DOHH2 (cell line): ENCODE data around the gene WNT2B.

Source experiments
- EZH2phosphoT487 ChIP-seq: fragments of 200-600 bp; sonication (generic); IDR thresholded peaks from 2 replicates; pipeline ENCODE4 v1.6.1; 2017; ENCODE audit warnings: borderline replicate concordance, mild to moderate bottlenecking, antibody characterized with exemption, low read length, moderate library complexity, mixed read lengths
- TF ChIP-seq, protein P1 (sequence below): fragments of 200-600 bp; sonication (generic); IDR thresholded peaks from one replicate; pipeline ENCODE4 v1.5.1; 2014; ENCODE audit warnings: antibody characterized with exemption, mild to moderate bottlenecking, low read depth, low read length; ENCODE audit not compliant: poor library complexity, severe bottlenecking

DNA sequence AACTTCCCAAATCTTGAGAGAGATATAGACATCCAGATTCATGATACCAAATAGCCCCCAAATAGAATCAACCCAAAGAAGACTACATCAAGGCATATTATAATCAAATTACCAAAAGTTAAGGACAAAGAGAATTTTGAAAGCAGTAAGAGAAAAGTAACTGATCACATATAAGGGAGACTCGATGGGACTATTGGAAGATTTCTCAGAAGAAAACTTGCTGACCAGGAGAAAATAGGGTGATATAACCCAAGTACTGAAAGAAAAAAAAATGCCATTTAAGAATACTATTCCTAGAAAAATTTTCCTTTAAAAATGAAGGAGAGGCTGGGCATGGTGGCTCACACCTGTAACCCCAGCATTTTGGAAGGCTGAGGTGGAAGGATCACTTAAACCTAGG, 30.5 kb upstream of the WNT2B start:
- TF ChIP-seq, protein P1, sequence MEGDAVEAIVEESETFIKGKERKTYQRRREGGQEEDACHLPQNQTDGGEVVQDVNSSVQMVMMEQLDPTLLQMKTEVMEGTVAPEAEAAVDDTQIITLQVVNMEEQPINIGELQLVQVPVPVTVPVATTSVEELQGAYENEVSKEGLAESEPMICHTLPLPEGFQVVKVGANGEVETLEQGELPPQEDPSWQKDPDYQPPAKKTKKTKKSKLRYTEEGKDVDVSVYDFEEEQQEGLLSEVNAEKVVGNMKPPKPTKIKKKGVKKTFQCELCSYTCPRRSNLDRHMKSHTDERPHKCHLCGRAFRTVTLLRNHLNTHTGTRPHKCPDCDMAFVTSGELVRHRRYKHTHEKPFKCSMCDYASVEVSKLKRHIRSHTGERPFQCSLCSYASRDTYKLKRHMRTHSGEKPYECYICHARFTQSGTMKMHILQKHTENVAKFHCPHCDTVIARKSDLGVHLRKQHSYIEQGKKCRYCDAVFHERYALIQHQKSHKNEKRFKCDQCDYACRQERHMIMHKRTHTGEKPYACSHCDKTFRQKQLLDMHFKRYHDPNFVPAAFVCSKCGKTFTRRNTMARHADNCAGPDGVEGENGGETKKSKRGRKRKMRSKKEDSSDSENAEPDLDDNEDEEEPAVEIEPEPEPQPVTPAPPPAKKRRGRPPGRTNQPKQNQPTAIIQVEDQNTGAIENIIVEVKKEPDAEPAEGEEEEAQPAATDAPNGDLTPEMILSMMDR = no peak
- no peak for TF ChIP-seq EZH2phosphoT487
